GM18499 (cell line): ENCODE results near the gene TEAD2.

ENCODE experiments used
- ATAC-seq: cut with Tn5 transposase; IDR thresholded peaks from one replicate; pipeline ENCODE4 v1.9.1; 2021; ENCODE audit warnings: moderate number of reproducible peaks; ENCODE audit not compliant: insufficient read depth, unreplicated experiment

TEAD2 gene

GRCh38 chr19:49349567-49349966 lies 12.6 kb downstream of the TEAD2 start:
- no peak for ATAC-seq

GRCh38 chr19:49348305-49349189 lies 13.7 kb downstream of the TEAD2 start:
- ATAC-seq: no peak

DNA sequence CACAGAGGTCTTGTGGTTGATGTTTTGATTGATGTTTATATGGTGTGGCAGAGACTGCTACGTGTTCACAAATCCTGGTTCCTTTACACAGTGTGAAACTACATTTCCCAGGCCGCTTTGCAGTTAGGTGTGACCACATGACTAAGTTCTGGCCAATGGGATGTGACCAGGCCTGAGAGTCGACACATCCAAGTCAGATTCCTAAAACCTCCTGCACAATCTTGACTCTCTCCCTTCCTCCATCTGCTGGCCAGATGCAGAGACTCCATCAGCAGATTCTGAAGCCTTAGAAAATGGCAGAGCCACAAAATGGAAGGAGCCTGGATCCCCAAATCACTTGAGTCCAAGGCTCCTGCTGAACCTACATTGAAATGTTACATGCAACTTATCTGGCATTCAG lies 14.4 kb downstream of the TEAD2 start:
- ATAC-seq: no peak

- no peak for ATAC-seq
Measured at GRCh38 chr19:49347191-49347590, 15.0 kb downstream of the TEAD2 start.

DNA sequence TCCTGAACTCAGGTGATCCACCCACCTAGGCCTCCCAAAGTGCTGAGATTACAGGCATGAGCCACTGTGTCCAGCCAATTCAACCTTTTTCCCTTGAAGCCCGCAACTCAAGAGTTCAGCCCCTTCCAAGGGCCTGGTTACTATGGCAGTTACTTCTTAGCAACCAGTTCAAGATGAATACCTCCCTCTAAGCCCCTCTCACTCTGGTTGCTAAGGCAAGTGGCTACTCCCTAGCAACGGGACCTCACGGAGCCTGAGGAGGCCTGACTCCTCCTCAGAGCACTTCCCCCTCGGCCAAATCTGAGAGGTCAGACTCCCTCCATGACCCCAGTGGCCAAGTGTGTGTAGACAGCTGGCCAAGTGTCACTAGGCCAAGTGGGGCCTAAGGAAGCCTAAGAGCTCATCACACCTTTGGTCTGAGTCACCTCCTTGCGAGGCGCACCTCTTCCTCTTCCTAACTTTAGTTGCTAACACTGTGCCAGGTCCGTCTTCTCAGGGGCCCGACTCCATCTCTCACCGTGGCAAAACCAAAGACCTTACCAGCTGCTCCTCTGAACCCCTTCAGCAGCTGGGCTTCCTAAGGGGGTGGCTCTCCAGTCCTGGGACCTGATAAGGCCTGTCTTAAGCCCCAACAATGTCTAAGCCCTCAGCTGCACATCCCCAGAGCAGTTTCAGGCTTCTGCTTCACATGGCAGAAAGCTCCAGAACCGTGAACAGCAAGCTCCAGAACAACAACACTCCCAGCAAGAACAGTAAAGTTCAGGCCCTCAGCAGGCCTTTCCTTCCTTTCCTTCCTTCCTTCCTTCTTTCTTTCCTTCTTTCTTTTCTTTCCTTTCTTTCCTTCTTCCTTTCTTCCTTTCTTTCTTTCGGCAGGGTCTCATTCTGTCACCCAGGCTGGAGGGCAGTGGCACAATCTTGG lies 17.5 kb downstream of the TEAD2 start:
- no peak for ATAC-seq

GRCh38 chr19:49343123-49343522 lies 19.1 kb downstream of the TEAD2 start:
- ATAC-seq: no peak

GRCh38 chr19:49342291-49342721 lies 19.9 kb downstream of the TEAD2 start:
- no peak for ATAC-seq

DNA sequence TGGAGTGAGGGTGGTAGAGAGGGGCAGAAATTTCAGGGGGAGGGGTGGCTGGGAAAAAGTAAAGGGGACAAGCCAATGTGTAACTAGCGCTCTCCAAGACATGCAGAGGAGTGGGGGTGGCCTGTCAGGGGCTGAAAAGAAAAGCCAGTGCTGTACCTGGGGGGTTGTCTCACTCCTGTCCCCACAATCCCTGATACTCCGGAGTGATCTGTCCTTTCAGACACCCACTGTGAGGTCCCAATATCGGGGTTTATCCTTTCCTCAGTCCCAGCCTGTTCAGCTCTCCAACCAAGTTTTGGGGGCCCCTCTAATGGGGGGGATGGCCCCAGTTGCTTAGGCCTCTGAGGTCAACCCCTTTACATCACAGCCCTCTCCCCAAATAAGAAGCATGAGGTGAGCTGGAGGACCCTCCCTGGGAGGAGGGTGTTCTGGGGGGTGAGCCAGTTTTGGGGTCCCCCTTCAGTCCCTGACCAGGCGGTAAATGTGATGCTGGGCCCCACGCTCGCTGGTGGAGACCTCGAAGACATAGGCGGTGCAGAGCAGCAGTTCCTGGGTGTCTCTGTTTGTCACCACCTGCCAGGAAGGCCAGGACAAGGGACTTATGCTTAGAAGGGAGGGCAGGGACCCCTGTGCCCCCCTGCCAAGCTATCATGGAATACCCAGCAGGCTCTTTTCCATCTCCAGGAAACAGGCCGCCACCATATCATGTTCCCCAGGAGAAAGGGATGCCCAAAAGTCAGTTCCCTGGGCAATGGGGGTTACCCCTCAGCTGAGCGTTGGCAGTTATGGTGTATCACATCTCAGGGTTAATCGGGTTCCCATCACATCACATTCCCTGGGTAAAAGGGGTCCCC lies 21.1 kb downstream of the TEAD2 start:
- ATAC-seq: no peak

DNA sequence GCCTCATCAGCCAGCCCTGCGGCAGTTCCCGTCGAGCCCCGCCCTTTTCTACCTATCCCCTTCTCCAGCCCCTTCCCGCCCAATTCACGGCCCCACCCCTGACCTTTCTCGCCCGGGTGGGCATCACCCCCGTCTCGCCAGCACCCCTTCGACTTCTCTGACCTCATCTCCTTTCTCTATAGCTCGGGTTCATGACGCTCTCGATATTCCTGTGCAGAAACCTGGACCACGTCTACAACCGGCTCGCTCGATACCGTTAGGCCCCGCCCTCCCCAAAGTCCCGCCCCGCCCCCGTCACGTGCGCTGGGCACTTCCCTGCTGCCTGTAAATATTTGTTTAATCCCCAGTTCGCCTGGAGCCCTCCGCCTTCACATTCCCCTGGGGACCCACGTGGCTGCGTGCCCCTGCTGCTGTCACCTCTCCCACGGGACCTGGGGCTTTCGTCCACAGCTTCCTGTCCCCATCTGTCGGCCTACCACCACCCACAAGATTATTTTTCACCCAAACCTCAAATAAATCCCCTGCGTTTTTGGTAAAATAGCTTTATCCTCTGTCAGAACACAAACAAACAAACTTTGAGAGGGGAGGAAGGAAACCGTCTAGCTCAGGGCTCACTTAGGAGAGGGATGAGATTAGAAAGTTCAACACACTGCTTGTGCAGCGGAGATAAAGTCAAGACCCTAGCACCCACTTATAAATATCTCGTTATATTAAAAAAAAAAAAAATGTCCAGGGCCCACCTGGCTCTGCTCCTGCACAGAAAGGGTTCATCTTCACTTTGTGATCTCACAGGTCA lies 21.9 kb downstream of the TEAD2 start:
- peak; percentile 48 for ATAC-seq

DNA sequence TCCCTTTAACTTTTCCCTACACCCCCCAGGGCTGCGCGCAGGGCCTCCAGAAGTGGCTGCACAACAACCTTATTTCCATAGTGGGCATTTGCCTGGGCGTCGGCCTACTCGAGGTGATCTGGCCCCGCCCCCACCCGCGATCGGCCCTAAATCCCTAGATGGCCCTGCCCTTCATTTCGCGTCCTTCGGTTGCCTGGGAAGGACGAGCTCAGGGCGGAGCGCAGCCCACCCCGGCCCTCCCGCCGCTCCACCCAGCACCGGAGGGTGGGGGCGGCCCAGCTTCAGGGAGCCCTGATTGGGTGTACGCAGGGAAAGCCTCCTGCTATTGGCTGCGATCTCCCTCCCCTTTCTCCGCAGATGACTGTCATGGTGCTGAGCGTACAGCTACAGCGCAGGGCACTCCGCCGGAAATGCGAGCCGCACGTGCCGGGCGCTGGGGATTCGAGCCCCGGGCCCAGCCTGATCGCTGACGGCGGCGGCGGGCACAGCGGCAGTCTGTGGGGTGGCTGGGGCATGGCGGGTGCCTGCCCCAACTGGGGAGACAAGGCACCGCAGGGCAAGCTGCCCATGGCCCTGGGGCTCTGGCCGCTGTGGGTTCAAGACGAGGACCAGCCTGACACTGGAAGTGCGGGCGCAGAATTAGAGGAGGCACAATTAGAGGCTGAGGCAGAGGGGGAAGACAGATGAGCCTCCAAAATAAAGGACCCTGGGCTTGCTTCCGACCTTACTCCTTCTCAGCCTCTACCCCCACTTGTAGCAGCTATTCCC lies 22.7 kb downstream of the TEAD2 start:
- no peak for ATAC-seq

GRCh38 chr19:49338691-49339300 lies 23.4 kb downstream of the TEAD2 start:
- no peak for ATAC-seq

- no peak for ATAC-seq
Measured at GRCh38 chr19:49338023-49338677, 24.1 kb downstream of the TEAD2 start.

DNA sequence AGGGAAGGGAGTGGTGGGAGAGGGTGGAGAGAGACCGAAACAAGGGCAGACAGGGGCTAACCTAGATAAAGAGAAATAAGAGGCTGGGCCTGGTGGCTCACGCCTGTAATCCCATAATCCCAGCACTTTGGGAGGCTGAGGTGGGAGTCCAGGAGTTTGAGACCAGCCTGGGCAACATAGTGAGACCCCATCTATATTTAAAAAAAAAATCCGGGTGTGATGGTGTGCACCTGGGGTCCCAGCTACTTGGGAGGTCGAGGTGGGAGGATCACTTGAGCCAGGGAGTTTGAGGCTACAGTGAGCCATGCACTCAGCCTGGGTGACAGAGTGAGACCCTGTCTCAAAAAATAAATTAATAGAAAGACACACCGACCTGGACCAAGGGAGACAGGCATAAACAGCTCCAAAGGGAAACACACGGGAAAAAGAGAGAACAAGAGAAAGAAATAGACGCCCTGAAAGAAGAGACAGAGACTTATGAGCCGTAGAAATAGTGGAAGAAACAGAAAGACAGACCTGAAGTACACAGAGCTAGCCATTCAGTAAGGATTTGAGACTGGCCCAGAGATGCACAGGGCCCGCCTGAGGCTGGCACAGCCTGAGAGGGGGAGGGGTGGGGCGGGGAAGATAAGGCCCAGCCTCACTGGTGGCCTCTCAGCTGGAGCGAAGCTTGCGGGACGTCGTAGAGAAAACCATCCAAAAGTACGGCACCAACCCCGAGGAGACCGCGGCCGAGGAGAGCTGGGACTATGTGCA lies 24.8 kb downstream of the TEAD2 start:
- ATAC-seq: no peak

GRCh38 chr19:49336482-49337266 lies 25.5 kb downstream of the TEAD2 start:
- no peak for ATAC-seq

GRCh38 chr19:49335784-49336481 lies 26.3 kb downstream of the TEAD2 start:
- no peak for ATAC-seq
